Astrocyte of the spinal cord (primary cell): Measurements from ENCODE around the gene BRI3BP.

ENCODE experiments used
- DNase-seq: peaks from one replicate; pipeline ENCODE4 v3.0.0; 2011; ENCODE audit warnings: low read depth, low spot score
- H3K4me3 ChIP-seq: 2 replicates; pipeline ENCODE4 v1.5.1; 2011; ENCODE audit warnings: low read depth, mild to moderate bottlenecking, low read length, moderate library complexity
- in situ Hi-C: cut with HindIII; loops from 2 replicates; pipeline ENCODE4 v1.10.0; 2017; ENCODE audit warnings: low sequenced_read_pairs
- TF ChIP-seq, protein P1 (sequence below): IDR thresholded peaks from 2 replicates; pipeline ENCODE4 v1.5.1; 2012; ENCODE audit warnings: low read depth, mild to moderate bottlenecking, low read length, inconsistent platforms

The BRI3BP gene

DNA sequence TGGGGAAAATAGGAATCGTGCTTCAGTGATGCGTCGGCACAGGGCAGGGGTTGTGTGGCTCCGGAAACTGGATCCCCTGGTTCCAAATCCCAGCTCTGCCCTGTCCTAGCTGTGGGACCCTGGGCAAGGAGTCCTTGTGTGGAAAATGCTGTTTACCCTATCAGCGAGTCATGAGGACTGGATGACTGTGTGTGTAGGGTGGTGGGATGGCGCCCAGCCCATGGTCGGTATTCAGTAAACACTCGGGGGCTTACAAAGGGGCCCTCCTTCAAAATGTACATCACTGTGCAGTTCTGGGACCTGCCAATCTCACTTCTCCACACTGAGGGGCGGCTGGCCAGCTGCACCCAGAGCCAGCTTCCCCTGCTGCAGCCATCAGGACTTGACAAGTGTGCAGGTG lies 24.4 kb downstream of the BRI3BP start:
- DNase-seq: no peak
- TF ChIP-seq, protein P1, sequence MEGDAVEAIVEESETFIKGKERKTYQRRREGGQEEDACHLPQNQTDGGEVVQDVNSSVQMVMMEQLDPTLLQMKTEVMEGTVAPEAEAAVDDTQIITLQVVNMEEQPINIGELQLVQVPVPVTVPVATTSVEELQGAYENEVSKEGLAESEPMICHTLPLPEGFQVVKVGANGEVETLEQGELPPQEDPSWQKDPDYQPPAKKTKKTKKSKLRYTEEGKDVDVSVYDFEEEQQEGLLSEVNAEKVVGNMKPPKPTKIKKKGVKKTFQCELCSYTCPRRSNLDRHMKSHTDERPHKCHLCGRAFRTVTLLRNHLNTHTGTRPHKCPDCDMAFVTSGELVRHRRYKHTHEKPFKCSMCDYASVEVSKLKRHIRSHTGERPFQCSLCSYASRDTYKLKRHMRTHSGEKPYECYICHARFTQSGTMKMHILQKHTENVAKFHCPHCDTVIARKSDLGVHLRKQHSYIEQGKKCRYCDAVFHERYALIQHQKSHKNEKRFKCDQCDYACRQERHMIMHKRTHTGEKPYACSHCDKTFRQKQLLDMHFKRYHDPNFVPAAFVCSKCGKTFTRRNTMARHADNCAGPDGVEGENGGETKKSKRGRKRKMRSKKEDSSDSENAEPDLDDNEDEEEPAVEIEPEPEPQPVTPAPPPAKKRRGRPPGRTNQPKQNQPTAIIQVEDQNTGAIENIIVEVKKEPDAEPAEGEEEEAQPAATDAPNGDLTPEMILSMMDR: no peak
- no peak overlapping the region for H3K4me3 ChIP-seq
- in situ Hi-C loops: no loop called here

DNA sequence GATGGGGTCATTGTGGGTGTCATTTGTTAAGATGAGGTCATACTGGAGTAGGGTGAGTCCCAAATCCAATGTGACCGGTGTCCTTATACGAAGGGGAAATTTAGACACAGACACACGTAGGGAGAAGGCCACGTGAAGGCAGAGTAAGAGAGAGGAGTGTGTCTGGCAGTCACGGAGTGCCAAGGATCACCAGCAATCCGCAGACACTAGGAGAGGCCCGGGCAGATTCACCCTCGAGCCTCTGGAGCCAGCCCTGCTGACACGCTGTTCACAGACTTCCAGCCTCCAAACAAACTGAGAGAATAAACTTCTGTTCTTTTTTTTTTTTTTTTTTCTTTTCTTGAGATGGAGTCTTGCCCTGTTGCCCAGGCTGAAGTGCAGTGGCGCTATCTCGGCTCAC lies 24.9 kb downstream of the BRI3BP start:
- H3K4me3 ChIP-seq: no peak overlapping the region
- no peak for DNase-seq
- in situ Hi-C loops: no loop called here
- TF ChIP-seq, protein P1: no peak

DNA sequence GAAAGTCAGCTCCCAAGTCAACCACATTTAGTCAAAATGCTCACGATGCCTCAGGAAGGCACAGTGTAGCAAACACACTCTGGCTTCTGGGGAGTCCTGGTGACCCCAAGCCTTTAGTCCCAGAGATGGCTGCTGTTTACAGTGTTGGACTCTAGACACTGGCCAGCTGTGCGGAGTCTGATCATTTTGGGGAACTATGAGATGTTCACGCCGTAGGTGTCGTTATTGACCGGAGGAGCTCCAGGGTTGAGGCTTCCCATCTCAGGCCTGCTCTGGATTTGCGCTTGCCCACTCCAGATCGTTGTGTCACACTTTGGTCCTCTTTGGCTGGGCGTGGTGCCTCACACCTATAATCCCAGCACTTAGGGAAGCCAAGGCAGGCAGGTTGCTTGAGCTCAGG lies 27.7 kb downstream of the BRI3BP start:
- in situ Hi-C loops: no loop called here
- DNase-seq: no peak
- no peak overlapping the region for H3K4me3 ChIP-seq
- TF ChIP-seq, protein P1: no peak

DNA sequence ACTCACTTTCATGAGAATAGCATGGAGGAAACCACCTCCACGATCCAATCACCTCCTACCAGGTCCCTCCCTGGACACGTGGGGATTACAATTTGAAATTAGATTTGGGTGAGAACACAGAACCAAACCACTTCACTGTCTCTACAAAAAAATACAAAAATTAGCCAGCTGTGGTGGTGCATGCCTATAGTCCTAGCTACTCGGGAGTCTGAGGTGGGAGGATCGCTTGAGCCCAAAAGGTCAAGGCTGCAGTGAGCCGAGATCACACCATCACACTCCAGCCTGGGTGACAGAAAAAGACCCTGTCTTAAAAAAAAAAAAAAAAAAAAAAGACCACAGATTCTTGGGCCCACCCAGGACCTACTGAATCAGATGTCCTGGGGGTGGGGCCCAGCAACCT lies 28.3 kb downstream of the BRI3BP start:
- no peak overlapping the region for H3K4me3 ChIP-seq
- in situ Hi-C loops: no loop called here
- DNase-seq: no peak
- TF ChIP-seq, protein P1: no peak

DNA sequence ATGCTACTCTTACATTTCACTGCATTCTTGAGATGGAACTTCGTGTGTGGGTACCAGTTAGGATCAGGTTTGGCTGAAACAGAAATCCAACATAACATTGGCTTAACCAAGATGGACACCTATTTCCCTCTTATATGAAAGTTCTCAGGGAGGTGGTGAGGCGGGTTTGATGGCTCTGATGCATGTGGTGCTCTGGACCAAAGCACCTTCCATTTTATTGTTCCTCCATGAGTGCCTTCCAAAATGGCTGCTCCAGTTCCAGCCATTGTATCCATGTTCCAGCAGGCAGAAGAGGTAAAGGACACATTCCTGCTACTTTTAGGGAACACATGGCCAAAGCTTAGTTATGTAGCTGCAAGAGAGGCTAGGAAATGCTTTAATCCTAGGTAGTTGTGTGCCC lies 29.6 kb downstream of the BRI3BP start:
- in situ Hi-C loops: no loop called here
- TF ChIP-seq, protein P1: no peak

DNA sequence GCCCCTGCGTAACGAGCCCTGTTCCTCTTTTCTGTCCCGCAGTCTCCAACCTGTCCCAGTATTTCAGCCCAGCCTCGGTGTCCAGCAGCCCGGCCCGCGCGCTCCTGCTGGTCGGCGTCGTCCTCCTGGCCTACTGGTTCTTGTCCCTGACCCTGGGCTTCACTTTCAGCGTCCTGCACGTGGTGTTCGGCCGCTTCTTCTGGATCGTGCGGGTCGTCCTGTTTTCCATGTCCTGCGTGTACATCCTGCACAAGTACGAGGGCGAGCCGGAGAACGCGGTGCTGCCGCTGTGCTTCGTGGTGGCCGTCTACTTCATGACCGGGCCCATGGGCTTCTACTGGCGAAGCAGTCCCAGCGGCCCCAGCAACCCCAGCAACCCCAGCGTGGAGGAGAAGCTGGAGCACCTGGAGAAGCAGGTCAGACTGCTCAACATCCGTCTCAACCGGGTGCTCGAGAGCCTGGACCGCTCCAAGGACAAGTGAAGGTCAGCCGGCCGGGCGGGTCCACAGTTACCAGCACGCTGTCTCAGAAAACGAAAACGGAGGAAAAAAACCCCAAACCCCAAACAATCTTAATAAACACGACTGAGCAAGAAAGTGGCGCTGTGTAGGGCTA lies 31.6 kb downstream of the BRI3BP start:
- in situ Hi-C loops: no loop called here
- H3K4me3 ChIP-seq: no peak overlapping the region
- TF ChIP-seq, protein P1: no peak
- no peak for DNase-seq

More for the DNA sequence above, 29.6 kb downstream of the BRI3BP start:
- no peak for DNase-seq
- no peak overlapping the region for H3K4me3 ChIP-seq
